T47D (cell line): ENCODE results near the gene PSMD6.

Experiments
- DNase-seq, 2 experiments: peaks; one replicate each; pipeline versions ENCODE4 v3.0.0 to v3.0.0-alpha.2; 2011 to 2012; ENCODE audit warnings: low read depth in 1 of 2, low spot score in 1 of 2
- JUND ChIP-seq: IDR thresholded peaks from 2 replicates; pipeline ENCODE4 v1.6.1; 2012; ENCODE audit warnings: low read depth
- in situ Hi-C: cut with HindIII; loops from 2 replicates; pipeline ENCODE4 v1.10.0; 2016; ENCODE audit warnings: low sequenced_read_pairs, low pct_unique_long_range_greater_than_20kb

PSMD6 gene

DNA sequence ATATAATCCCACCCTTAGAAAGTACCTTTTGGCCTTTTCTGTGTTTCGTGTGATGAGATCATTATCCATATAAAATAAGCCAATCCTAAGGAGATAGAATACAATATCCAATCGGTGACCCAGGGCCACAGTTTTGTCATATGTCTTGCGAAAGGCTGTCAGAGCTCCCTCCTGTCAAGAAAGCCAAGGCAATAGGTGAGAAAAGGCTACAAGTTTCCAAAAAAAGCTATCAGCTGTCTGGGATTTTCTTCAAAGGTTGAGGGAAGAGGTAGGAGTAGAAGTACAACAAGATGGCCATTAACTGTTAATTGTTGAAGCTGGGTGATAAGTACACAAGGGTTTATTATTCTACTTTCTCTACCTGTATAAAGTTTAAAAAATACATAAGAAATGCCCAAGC is 4.0 kb downstream of the PSMD6 start:
- no peak for DNase-seq
- in situ Hi-C loops, result no loop called here
- no peak for TF ChIP-seq JUND

DNA sequence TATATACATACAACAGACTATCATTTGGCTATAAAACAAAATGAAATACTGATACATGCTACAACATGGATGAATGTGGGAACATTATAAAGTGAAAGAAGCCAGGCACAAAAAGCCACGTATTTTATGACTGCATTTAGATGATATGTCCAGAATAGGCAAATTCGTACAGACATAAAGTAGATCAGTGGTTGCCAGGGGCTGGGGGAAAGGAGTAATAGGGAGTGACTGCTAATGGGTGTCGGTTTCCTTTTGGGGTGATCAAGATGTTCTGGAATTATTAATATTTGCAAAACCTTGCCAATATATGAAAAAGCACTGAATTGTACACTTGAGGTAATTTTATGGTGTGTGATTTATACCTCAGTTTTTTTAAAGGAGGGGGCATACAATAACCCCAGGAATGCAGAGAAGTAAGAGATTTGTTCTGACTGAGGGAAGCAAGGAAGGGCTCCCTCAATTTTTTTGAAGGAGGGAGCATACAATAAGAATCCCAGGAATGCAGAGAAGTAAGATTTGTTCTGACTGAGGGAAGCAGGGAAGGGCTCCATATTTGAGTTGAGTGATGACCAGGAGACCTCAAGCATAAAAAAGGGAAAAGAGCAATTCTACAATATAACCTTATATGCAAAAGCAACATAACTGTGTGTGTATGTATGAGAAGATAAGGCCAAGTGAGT is 6.2 kb downstream of the PSMD6 start:
- in situ Hi-C loops, result no loop called here
- no peak for DNase-seq
- TF ChIP-seq JUND, result no peak

DNA sequence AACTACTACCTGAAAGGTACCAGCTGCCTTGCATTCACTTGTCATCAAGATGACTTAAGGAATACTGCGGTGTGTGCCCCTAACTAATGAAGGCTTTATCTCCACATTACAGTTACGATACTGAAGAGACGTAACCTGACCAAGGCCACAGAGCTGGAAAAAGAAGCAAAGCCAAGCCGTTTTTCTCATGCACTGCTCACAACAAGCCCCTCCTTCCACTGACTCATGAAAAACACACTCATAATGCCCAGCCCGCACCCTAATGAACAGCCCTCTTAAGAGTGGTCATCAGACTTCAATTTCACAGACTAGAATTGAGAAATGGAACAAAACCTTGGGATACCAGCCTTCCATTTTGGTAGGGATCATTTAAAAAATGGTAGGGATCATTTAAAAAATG is 11.6 kb downstream of the PSMD6 start:
- no peak for DNase-seq
- in situ Hi-C loops, result no loop called here
- TF ChIP-seq JUND, result no peak

DNA sequence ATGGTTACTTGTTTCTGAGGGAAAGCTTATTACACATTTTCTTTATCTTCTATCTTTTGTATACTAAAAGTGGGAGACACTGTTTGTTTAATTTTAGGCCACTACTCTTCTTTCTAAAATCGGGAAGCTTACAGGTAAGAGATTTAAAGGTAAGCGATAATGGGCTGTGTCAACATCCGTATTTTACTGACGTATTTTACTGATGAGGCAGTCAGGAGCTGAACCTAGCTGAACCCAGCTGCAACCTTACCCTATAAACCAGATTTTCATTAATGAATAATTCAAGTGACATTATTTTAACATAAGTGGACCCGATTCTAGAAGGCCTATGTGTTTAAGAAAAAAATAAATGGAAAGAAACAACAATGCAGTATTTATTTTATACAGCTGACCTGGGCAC is 13.1 kb downstream of the PSMD6 start:
- TF ChIP-seq JUND, result no peak
- in situ Hi-C loops, result no loop called here
- no peak for DNase-seq

DNA sequence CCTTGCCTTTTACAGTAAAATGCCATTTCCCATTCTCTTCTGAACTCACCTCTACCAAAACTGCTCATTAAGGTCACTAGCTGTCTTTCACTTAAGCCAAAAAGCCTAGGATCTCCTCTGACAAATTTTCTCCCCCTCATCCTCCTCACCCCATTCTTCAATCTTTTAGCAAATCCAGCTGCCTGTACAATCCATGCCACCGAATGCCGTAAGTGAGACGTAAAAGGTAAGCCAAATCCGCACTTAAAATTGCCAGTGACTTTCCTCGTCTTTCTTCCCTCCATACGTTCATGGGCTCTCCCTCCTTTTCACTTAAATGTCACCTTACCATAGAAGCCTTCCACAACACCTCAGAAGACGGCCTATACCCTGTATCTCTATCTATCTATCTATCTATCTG is 13.8 kb downstream of the PSMD6 start:
- in situ Hi-C loops, result no loop called here
- no peak for TF ChIP-seq JUND
- no peak for DNase-seq

DNA sequence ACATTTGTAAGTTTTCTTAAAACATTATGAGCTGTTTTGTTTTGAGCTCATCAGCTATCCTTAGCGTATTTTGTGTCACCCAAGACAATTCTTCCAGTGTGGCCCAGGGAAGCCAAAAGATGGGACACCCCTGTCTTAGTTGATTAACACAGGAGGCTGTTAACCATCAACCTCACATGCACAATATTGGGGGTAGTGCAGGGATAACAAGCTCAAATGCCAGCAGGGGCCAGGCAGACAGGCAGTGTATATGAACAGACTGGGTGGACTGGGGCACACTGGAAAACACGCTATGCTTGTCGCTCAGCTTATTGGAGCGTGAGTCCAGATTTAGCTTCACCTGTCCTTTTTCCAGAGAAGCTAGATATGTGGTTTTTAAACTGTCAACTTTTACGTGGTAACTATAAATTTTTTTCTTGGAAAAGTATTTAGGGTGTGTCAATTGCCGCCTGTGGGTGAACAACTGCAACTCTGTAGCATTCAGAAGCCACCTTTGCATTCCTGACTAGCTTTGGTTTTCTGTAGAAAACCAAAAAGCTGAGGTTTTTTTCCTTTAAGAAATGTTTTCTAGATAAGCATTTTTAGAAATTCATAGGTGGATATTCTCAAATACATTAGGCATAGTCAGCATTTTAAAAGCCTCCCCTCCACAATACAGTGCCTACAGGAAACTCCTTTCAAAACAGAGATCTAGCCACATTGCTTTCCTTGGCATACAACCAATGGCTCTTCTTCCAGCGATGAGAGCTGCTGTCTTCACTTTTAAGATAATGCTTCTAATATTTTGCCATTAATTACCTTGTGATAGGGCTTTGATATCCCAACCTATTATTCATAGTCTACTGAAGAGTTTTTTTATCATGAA is 14.6 kb downstream of the PSMD6 start:
- DNase-seq, result no peak
- no peak for TF ChIP-seq JUND
- in situ Hi-C loops, result no loop called here

DNA sequence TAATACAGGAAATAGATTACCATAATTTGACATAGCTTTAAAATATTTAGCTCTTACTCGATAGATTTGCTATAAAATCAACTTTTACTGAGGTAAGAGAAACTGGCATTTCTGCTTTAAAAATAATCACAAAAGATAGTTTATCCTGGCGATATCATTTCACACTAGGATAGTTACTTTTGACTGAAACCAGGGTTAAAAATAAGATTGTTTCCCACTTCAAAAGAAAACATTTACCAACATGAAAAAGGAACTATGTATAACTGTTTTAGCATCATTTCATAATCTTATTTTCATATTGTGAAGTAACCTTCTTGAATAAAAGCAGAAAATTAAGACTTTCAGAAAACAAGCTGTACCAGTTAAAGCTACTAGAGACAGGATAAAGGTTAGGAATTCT is 15.3 kb downstream of the PSMD6 start:
- in situ Hi-C loops, result no loop called here
- TF ChIP-seq JUND, result no peak
- no peak for DNase-seq

DNA sequence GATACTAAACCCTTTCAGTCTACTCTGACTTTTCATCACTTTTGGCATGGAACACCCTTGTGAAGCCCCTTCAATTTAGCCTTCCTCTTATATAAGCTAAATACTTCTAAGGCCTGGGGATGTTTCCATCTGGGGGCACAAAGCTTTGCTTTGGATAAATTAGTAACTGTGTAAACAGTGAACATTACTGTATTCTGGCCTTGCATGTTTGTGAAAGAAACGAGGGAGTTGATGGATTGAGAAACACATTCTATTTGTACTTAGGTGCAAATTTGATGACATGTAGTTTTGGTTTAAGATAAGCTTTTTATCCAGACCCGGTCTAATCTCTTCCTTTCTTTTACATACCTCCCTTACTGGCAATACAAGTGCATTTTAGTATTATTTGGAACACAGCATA is 19.7 kb downstream of the PSMD6 start:
- TF ChIP-seq JUND, result no peak
- in situ Hi-C loops, result no loop called here

DNA sequence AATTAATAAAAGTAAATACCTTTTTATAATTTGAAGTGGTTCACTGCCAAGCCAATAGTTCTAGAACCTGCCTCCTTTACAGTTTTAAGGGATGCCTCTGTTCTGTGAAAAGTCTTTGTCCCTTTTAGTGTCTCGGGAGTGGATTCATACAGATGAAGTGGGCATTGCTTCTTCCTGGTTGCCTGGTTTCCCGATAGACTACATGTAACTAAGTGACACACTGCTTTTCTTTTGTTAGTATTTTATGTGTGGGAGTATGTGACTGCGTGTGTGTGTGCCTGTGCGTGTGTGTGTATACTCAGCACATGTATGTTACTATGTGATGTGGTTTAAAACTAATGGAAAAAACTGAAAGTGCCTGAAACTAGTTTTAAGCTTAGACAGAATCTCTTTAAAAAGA is 21.1 kb downstream of the PSMD6 start:
- in situ Hi-C loops, result no loop called here
- no peak for DNase-seq
- TF ChIP-seq JUND, result no peak

More for the DNA sequence above, 19.7 kb downstream of the PSMD6 start:
- DNase-seq, result no peak

DNA sequence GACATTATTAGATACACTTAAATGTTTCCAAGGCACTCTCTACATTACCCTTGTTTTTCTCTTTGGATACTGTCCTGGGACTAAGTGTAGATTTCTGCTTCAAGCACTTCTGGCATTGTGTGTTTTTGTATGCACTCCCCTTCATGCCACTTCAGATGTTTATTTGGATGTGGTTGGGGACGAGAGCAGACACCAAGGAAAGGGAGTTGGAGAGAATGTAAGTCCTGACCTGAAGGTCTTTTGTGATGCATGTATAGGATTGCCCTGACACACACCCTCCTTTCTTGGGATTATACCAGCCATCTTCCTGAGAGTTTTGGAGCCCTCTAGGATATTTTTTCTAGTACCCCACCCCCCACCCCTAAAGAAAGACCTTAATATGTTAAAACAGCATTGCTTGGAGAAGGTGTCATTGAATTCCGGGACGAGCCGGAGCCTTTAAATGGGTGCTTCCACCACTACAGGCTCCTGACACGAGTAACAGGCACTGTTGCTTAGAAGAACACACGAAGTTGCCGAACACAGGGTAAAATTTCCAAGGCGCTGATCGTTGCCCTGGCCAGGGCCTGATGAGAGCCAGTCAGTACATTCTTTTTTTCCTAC is 22.7 kb downstream of the PSMD6 start:
- DNase-seq, result no peak
- in situ Hi-C loops, result no loop called here
- TF ChIP-seq JUND, result no peak

DNA sequence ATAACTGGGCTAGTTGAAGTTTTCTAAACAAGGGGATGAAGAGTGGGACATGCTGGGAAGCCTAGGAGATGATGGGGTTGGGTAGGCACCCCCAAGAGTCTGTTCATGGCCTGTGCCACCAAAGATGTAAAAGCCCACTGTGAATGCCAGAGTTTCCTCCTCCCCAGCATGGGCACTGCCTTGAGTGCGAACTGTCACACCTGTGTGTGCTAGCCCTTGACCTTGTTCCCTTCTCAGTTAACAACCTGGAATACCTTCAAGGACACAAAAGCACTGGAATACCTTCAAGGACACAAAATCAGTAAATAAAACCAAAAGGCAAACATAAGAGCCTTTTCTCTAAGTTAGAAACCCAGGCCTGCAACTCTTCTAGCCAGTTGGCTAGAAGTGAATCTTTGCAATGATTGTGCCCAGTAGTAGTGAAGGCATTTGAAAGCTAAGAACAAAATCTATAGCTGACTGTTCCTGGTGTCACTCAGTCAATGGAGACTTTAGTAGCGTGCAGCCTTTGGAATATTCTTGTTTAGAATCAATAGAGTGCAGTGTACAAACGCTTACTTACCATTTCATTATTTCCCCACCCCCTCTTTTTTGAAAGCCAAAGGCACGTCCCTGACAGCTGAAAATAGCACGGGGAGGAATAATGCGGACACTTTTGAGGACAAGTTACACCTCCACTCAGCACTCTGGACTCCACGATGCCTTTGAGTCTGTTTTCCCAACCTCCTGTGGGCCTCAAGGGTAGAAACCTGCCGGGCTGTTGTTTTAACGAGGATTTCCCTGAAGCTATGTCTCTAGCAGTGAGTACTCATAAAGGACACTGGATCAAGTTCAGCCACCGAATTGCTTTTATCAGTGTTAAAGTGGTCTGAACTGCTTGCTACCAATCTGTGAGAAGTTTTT is 24.2 kb downstream of the PSMD6 start:
- no peak for TF ChIP-seq JUND
- no peak for DNase-seq
- in situ Hi-C loops, result no loop called here

DNA sequence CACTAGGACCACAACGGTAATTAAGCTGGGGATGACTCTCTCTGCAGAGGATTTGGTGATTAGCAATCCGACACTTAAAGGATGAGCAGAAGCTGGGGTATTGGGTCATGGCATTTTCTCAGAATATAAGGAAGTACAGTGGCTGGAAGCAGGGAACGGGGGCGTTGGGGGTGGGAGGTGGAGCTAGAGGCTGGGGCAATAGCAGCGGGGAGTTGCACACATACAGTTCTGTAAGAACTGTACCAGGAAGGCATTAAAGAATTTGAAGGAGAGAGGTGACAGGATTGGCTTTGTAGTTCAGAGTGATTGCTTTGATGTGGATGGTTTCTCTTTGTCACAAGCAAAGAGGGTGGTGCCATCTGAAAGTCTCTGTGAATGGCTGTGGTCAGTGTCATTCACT is 28.2 kb downstream of the PSMD6 start:
- DNase-seq, result no peak
- in situ Hi-C loops, result no loop called here
- no peak for TF ChIP-seq JUND
